ENCODE data around the gene ACTR5. TPM values are rescaled to one million over a fixed set of nuclear protein-coding genes. Genes with fewer than 3 reads are reported as not detected.
A peak's percentile ranks its signal among the peaks of the same experiment; 100 is the strongest.

Gene ACTR5
- total and polyA plus RNA-seq, 2 donors (not counting 3 experiments of a cell fraction or from before 2014, with no cell fraction given), result 8.8 to 11.3 TPM

GRCh38 chr20:38723017-38723847, 25.0 kb upstream of the ACTR5 start:
- no TSS peak for BruUV-seq (replicated peaks)
- H3K4me2 ChIP-seq (ENCODE audit: insufficient read depth, low read length), result no peak overlapping the region
- ChIA-PET CTCF (interaction anchor here (0.6 to 4.5 kb wide), 6 partner anchors 8 to 153 kb away, joined by 3 to 37 read pairs (median 4); no protein-coding TSS in a partner anchor), POLR2A (no interaction called here)
- H3K4me3 ChIP-seq (replicated peaks in 1 of 3; ENCODE audit: insufficient read depth in 1 of 3, low read depth in 1 of 3, low read length in 3 of 3), result no peak overlapping the region
- H3K9me1 ChIP-seq (replicated peaks; ENCODE audit: control insufficient read depth, extremely low read depth, insufficient read depth, low read length), result no peaks in the 10 kb centered on the region
- H3K9ac ChIP-seq (replicated peaks; ENCODE audit: extremely low read depth, insufficient read depth, low read length), result no peak overlapping the region
- dilution Hi-C loops (cut with MboI; ENCODE audit: extremely low pct_ligation_motif_present, low sequenced_read_pairs) (no loop called here), intact Hi-C loops (cut with micrococcal nuclease) (no loop called here)
- no peak overlapping the region for H2AFZ ChIP-seq (ENCODE audit: low read depth, low read length)
- H4K20me1 ChIP-seq (replicated peaks; ENCODE audit: control insufficient read depth, extremely low read depth, insufficient read depth, low read length), result no peaks in the 10 kb centered on the region
- TF ChIP-seq MYC (IDR thresholded peaks at IDR 0.05; ENCODE audit: low read depth, low read length) (no peak), EZH2 (IDR thresholded peaks at IDR 0.05; ENCODE audit: borderline replicate concordance, low read depth, low read length, severe bottlenecking) (peak; percentile 41)
- H3K4me1 ChIP-seq (ENCODE audit: control insufficient read depth, extremely low read depth, insufficient read depth, low read length), result no peaks in the 10 kb centered on the region
- DNase-seq (ENCODE audit: low read depth, low spot score) (no peak), FAIRE-seq (no peak)
- no peaks in the 10 kb centered on the region for H3K36me3 ChIP-seq (ENCODE audit: control insufficient read depth in 2 of 2, extremely low read depth in 1 of 2, insufficient read depth in 2 of 2, low read length in 2 of 2)
- H3K9me3 ChIP-seq (replicated peaks; ENCODE audit: control insufficient read depth, insufficient read depth, low read length), result no peaks in the 10 kb centered on the region
- no peaks in the 10 kb centered on the region for H3K79me2 ChIP-seq (ENCODE audit: control insufficient read depth, insufficient read depth, low read length)
- H3K27ac ChIP-seq (ENCODE audit: insufficient read depth, low read depth, low read length), result no peak overlapping the region
- H3K27me3 ChIP-seq (ENCODE audit: control insufficient read depth in 2 of 2, insufficient read depth in 2 of 2, low read length in 2 of 2), result peaks cover 92 to 98% of the 10 kb centered on the region in 2 experiments

GRCh38 chr20:38723848-38724625, 24.2 kb upstream of the ACTR5 start, which contains the start of gene SLC32A1:
Gene SLC32A1, plus strand, starts transcription at chr20:38724486. Its CDS starts 239 bp downstream, at chr20:38724725.
- H3K9me3 ChIP-seq (replicated peaks; ENCODE audit: control insufficient read depth, insufficient read depth, low read length), result no peaks in the 10 kb centered on the region
- no peak within 1 kb of the TSS for H3K4me2 ChIP-seq (ENCODE audit: insufficient read depth, low read length)
- H3K27me3 ChIP-seq (ENCODE audit: control insufficient read depth in 2 of 2, insufficient read depth in 2 of 2, low read length in 2 of 2), result peaks cover 92 to 98% of the 10 kb centered on the region in 2 experiments
- ChIA-PET POLR2A (no interaction called here), CTCF (interaction anchor here (0.9 to 4.5 kb wide), 8 partner anchors 8 to 79 kb away, joined by 3 to 37 read pairs (median 4); no protein-coding TSS in a partner anchor)
- no peaks in the 10 kb centered on the region for H3K79me2 ChIP-seq (ENCODE audit: control insufficient read depth, insufficient read depth, low read length)
- no peak within 1 kb of the TSS for H3K27ac ChIP-seq (ENCODE audit: insufficient read depth, low read depth, low read length)
- H3K4me3 ChIP-seq (replicated peaks in 1 of 3; ENCODE audit: insufficient read depth in 1 of 3, low read depth in 1 of 3, low read length in 3 of 3), result no peak within 1 kb of the TSS
- H4K20me1 ChIP-seq (replicated peaks; ENCODE audit: control insufficient read depth, extremely low read depth, insufficient read depth, low read length), result no peaks in the 10 kb centered on the region
- TF ChIP-seq GATA2 (IDR thresholded peaks at IDR 0.05; ENCODE audit: insufficient read depth, insufficient read length, low read depth, low read length) (no peak), POLR2A (IDR thresholded peaks at IDR 0.05; ENCODE audit: low read depth, low read length) (no peak), JUN (IDR thresholded peaks at IDR 0.05; ENCODE audit: borderline replicate concordance, insufficient read depth, insufficient read length, low read depth) (no peak), EZH2 (IDR thresholded peaks at IDR 0.05; ENCODE audit: borderline replicate concordance, low read depth, low read length, severe bottlenecking) (peak; percentile 65), MYC (IDR thresholded peaks at IDR 0.05; ENCODE audit: low read depth, low read length) (no peak)
- intact Hi-C loops (cut with micrococcal nuclease), result no loop called here
- H3K9me1 ChIP-seq (replicated peaks; ENCODE audit: control insufficient read depth, extremely low read depth, insufficient read depth, low read length), result no peaks in the 10 kb centered on the region
- DNase-seq (ENCODE audit: low read depth, low spot score) (no peak), FAIRE-seq (no peak)
- dilution Hi-C loops (cut with MboI; ENCODE audit: extremely low pct_ligation_motif_present, low sequenced_read_pairs), result no loop called here
- BruUV-seq (replicated peaks), result no TSS peak
- H3K9ac ChIP-seq (replicated peaks; ENCODE audit: extremely low read depth, insufficient read depth, low read length), result no peak within 1 kb of the TSS
- no peaks in the 10 kb centered on the region for H3K36me3 ChIP-seq (ENCODE audit: control insufficient read depth in 2 of 2, extremely low read depth in 1 of 2, insufficient read depth in 2 of 2, low read length in 2 of 2)
- no peaks in the 10 kb centered on the region for H3K4me1 ChIP-seq (ENCODE audit: control insufficient read depth, extremely low read depth, insufficient read depth, low read length)
- no peak within 1 kb of the TSS for H2AFZ ChIP-seq (ENCODE audit: low read depth, low read length)
